Measurements from ENCODE around the gene KBTBD12. TPM values are rescaled to one million over a fixed set of nuclear protein-coding genes. Genes with fewer than 3 reads are reported as not detected.
"Not testable (repeated sequence)": the region's sequence is repeated elsewhere in the genome, so short reads cannot be mapped to it uniquely, and the experiment has no call there.

Gene KBTBD12
- total RNA-seq, 4 donors from 2014 or later: 3.3 to 17.5 (median 4.3) TPM

- Histone ChIP-seq H3K9me3 (no peaks in the 10 kb centered on the region), H3K4me3 (no peak overlapping the region), H3K36me3 (no peaks in the 10 kb centered on the region), H3K27ac (no peak overlapping the region), H3K27me3 (no peaks in the 10 kb centered on the region), H3K4me1 (no peaks in the 10 kb centered on the region)
- WGBS, 2 donors (ENCODE audit: low coverage in 1 of 2): 79% methylated on average over 3 of the region's 3 CpGs
- TF ChIP-seq POLR2AphosphoS5 (IDR thresholded peaks at IDR 0.05) (no peak), POLR2A (IDR thresholded peaks at IDR 0.05) (no peak), EP300 (IDR thresholded peaks at IDR 0.05; ENCODE audit: low read depth) (no peak)
- TF ChIP-seq, protein P1, sequence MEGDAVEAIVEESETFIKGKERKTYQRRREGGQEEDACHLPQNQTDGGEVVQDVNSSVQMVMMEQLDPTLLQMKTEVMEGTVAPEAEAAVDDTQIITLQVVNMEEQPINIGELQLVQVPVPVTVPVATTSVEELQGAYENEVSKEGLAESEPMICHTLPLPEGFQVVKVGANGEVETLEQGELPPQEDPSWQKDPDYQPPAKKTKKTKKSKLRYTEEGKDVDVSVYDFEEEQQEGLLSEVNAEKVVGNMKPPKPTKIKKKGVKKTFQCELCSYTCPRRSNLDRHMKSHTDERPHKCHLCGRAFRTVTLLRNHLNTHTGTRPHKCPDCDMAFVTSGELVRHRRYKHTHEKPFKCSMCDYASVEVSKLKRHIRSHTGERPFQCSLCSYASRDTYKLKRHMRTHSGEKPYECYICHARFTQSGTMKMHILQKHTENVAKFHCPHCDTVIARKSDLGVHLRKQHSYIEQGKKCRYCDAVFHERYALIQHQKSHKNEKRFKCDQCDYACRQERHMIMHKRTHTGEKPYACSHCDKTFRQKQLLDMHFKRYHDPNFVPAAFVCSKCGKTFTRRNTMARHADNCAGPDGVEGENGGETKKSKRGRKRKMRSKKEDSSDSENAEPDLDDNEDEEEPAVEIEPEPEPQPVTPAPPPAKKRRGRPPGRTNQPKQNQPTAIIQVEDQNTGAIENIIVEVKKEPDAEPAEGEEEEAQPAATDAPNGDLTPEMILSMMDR (IDR thresholded peaks at IDR 0.05): no peak
- no peak for DNase-seq
- intact Hi-C loops (cut with DNase I; ENCODE audit: low total_unique reads): no loop called here
- in situ Hi-C loops (cut with MboI; ENCODE audit: low pct_ligation_motif_present in 1 of 4, low pct_unique_long_range_greater_than_20kb in 1 of 4, low sequenced_read_pairs in 3 of 4): no loop called here
Measured at GRCh38 chr3:127905556-127905955, 9.5 kb upstream of the KBTBD12 start.

- H3K36me3 ChIP-seq; DNase-seq; H3K4me1 ChIP-seq; H3K27me3 ChIP-seq; in situ Hi-C loops (cut with MboI; ENCODE audit: low pct_ligation_motif_present in 1 of 4, low pct_unique_long_range_greater_than_20kb in 1 of 4, low sequenced_read_pairs in 3 of 4); H3K4me3 ChIP-seq; H3K27ac ChIP-seq; H3K9me3 ChIP-seq; intact Hi-C loops (cut with DNase I; ENCODE audit: low total_unique reads): not testable (repeated sequence)
- WGBS, 2 donors (ENCODE audit: low coverage in 1 of 2): 87 to 100% methylated on average over 3 of the region's 3 CpGs
Measured at GRCh38 chr3:127906653-127907052, 8.4 kb upstream of the KBTBD12 start.

GRCh38 chr3:127908202-127908601, 6.8 kb upstream of the KBTBD12 start:
- 58 to 85% methylated on average over 4 of the region's 4 CpGs for WGBS, 2 donors (ENCODE audit: low coverage in 1 of 2)
- in situ Hi-C loops (cut with MboI; ENCODE audit: low pct_ligation_motif_present in 1 of 4, low pct_unique_long_range_greater_than_20kb in 1 of 4, low sequenced_read_pairs in 3 of 4): no loop called here
- intact Hi-C loops (cut with DNase I; ENCODE audit: low total_unique reads): no loop called here

GRCh38 chr3:127908951-127909350, 6.1 kb upstream of the KBTBD12 start:
- Histone ChIP-seq H3K36me3 (no peaks in the 10 kb centered on the region), H3K4me3 (no peak overlapping the region), H3K27ac (no peak overlapping the region), H3K27me3 (no peaks in the 10 kb centered on the region), H3K9me3 (no peaks in the 10 kb centered on the region), H3K4me1 (peaks cover 7 to 15% (median 10%) of the 10 kb centered on the region in 4 donors)
- TF ChIP-seq, protein P1 (IDR thresholded peaks at IDR 0.05): no peak
- TF ChIP-seq POLR2A (IDR thresholded peaks at IDR 0.05) (no peak), EP300 (IDR thresholded peaks at IDR 0.05; ENCODE audit: low read depth) (no peak), POLR2AphosphoS5 (IDR thresholded peaks at IDR 0.05) (no peak)
- WGBS, 2 donors (ENCODE audit: low coverage in 1 of 2): 0 to 100% methylated on average over 1 of the region's 1 CpG
- DNase-seq: no peak
- intact Hi-C loops (cut with DNase I; ENCODE audit: low total_unique reads): no loop called here
- in situ Hi-C loops (cut with MboI; ENCODE audit: low pct_ligation_motif_present in 1 of 4, low pct_unique_long_range_greater_than_20kb in 1 of 4, low sequenced_read_pairs in 3 of 4): no loop called here

More at GRCh38 chr3:127908202-127908601, 6.8 kb upstream of the KBTBD12 start:
- peaks cover 7 to 15% (median 10%) of the 10 kb centered on the region in 4 donors for H3K4me1 ChIP-seq
- no peak overlapping the region for H3K27ac ChIP-seq
- no peaks in the 10 kb centered on the region for H3K36me3 ChIP-seq
- no peak overlapping the region for H3K4me3 ChIP-seq
- no peaks in the 10 kb centered on the region for H3K9me3 ChIP-seq
- DNase-seq: no peak
- H3K27me3 ChIP-seq: no peaks in the 10 kb centered on the region
- TF ChIP-seq POLR2A (IDR thresholded peaks at IDR 0.05) (no peak), POLR2AphosphoS5 (IDR thresholded peaks at IDR 0.05) (no peak), EP300 (IDR thresholded peaks at IDR 0.05; ENCODE audit: low read depth) (no peak)
- TF ChIP-seq, protein P1 (IDR thresholded peaks at IDR 0.05): no peak

DNA sequence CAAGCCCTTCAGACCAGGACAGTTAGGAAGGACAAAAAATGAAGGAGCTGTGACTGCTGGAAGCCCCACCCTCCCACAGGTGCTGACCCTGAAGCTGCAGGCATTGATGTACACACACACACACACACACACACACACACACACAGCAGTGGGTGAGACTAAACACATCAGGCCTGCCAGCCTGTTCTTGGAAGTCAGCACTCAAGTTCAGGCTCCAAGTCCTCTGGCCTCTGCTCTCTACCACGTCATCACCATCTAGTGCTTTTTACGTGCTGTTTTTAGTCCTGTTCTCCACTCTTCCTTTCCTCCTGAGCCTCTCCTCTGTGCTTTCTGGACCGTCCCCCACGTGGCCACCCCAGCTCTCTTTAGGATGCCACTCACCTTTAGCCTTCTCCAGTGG, 5.4 kb upstream of the KBTBD12 start:
- in situ Hi-C loops (cut with MboI; ENCODE audit: low pct_ligation_motif_present in 1 of 4, low pct_unique_long_range_greater_than_20kb in 1 of 4, low sequenced_read_pairs in 3 of 4): no loop called here
- intact Hi-C loops (cut with DNase I; ENCODE audit: low total_unique reads): no loop called here
- TF ChIP-seq POLR2AphosphoS5 (IDR thresholded peaks at IDR 0.05) (no peak), POLR2A (IDR thresholded peaks at IDR 0.05) (no peak), EP300 (IDR thresholded peaks at IDR 0.05; ENCODE audit: low read depth) (no peak)
- TF ChIP-seq, protein P1 (IDR thresholded peaks at IDR 0.05): no peak
- H3K4me3 ChIP-seq: no peak overlapping the region
- no peak for DNase-seq
- peaks cover 7 to 22% (median 14%) of the 10 kb centered on the region in 4 donors for H3K4me1 ChIP-seq
- H3K36me3 ChIP-seq: no peaks in the 10 kb centered on the region
- H3K27ac ChIP-seq: no peak overlapping the region
- WGBS, 2 donors (ENCODE audit: low coverage in 1 of 2): 63 to 68% methylated on average over 2 to 4 of the region's 4 CpGs
- no peaks in the 10 kb centered on the region for H3K27me3 ChIP-seq
- no peaks in the 10 kb centered on the region for H3K9me3 ChIP-seq

All from transverse colon (tissue), 4 donors.